GM10266 (cell line): ENCODE measurements around the gene ZNF438.

Experiments used
- DNase-seq: peaks from one replicate; pipeline ENCODE4 v3.0.0; 2012; ENCODE audit errors: extremely low spot score
- TF ChIP-seq, protein P1 (sequence below): IDR thresholded peaks from 2 replicates; pipeline ENCODE4 v1.5.1; 2012; ENCODE audit warnings: mild to moderate bottlenecking, low read depth; ENCODE audit not compliant: control insufficient read depth, insufficient read depth; ENCODE audit errors: missing control alignments

ZNF438 gene

DNA sequence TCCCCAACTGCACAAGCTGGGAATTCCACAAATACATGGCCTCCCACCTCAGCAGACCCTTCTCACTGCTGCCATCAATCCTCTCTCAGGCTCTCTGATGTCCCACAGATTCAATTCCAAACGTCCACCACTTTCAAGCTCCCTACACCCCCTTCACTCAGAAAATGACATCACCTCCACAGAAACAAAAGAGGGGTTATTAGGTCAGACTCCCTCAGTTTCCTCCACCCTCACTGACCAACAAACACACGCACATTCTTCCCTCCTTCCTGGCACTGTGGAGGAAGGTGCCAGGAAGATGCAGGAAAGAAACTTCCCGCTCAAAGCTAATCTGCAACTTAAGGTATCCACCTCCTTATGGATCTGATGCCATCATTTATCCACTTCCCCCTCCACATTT is 18.3 kb downstream of the ZNF438 start:
- TF ChIP-seq, protein P1, sequence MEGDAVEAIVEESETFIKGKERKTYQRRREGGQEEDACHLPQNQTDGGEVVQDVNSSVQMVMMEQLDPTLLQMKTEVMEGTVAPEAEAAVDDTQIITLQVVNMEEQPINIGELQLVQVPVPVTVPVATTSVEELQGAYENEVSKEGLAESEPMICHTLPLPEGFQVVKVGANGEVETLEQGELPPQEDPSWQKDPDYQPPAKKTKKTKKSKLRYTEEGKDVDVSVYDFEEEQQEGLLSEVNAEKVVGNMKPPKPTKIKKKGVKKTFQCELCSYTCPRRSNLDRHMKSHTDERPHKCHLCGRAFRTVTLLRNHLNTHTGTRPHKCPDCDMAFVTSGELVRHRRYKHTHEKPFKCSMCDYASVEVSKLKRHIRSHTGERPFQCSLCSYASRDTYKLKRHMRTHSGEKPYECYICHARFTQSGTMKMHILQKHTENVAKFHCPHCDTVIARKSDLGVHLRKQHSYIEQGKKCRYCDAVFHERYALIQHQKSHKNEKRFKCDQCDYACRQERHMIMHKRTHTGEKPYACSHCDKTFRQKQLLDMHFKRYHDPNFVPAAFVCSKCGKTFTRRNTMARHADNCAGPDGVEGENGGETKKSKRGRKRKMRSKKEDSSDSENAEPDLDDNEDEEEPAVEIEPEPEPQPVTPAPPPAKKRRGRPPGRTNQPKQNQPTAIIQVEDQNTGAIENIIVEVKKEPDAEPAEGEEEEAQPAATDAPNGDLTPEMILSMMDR: no peak
- no peak for DNase-seq

DNA sequence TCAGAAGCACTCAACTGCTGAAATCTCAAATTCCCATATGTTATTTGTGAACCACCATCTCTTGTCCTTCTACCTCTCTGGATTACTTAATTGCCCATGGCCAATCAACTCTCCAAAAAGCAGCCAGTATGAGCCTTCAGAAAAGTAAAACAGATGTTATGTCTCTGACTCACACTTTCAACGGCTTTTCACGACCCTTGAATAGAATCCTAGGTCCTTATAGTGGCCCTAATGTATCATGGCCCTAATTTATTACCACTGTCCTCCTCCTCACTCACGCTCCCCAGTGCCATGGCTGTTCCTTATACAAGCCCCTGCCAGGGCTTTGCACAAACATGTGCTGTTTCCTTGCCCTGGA is 20.0 kb downstream of the ZNF438 start:
- DNase-seq: no peak
- TF ChIP-seq, protein P1: no peak

DNA sequence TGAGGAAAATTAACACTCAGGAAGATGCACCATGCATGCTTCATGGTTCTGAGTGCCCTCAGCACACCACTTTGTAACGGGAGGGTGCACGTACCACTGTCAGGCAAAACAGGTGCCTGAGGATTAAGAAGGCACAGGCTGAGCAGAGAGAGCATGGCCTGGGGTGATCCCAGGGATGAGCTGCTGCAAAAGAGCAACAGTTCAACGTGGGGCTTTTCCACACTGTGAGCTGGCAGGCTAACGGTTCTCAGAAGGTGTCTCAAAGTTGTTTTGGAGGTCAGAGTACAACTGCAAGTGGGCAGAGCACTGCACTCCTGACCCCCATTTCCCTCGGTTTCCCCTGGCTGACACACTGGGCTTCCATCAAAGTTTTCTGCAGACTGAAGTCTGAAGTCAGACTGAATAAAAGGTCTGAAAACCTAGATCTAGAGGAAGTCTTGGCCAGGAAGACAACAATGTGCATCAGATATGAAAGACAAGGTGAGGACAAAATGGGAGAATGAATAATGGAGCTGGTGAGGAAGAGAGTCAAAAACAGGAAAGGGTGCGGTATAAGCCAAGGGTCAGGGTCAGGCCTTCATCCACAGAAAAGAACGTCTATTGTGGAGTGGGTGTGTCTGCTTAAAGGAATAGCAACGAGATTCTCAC is 20.5 kb downstream of the ZNF438 start:
- DNase-seq: no peak
- TF ChIP-seq, protein P1: no peak

DNA sequence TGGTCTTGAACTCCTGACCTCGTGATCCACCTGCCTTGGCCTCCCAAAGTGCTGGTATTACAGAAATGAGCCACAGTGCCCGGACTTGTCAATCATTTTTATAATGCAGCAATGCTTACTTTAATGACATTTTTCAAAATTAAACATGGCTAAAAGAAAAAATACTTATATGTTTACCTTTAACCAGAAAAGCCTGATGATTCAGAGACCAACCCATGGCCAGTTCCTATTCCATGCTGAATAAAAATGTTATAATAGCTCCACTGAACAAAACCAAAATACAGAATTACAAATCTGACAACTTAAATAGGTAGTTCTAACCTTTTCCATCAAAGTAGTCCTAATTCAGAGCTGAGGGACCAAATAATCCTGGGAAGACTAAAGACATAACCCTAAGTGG is 21.6 kb downstream of the ZNF438 start:
- DNase-seq: no peak
- TF ChIP-seq, protein P1: no peak

DNA sequence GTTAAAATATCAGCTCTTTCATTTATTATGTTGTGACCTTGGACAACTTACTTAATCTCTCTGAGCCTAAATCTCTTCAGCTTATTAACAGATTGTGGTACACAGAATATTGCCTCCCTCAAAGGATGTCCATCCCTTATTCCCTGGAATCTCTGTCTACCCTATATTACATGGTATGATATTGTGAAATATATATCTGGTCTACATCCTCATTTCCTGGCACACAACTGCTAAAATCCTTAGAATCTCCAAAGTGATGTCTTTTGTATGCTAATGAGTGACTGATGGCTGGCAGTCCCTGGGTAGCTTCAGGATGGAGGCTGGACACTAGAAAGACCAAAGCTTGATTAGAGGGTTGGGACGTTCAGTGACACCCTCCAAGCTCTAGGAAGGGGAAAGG is 25.8 kb downstream of the ZNF438 start:
- DNase-seq: no peak

DNA sequence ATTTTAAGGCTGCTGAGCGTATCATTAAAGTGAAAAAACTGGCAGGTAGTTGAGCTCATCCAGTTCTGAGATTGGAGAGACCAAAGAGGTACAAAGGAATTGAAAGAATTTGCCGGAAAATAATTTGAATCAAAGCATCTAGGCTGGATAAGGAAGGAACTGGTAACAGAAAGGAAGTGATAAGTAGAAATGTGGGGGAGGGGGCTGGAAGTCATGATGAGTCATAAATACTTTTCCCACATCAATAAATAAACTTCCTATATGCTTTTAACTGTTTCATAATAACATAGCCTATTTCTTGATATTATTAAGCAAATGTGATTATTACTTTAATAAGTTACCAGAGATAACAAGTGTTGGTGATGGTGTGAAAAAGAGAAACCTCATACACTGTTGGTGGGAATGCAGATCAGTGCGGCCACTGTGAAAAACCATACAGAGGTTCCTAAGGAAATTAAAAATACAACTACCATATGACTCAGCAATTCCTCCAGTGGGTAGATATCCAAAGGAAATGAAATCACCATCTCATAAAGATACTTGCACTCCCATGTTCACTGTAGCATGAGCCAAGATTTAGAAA is 27.0 kb downstream of the ZNF438 start:
- TF ChIP-seq, protein P1: no peak
- DNase-seq: no peak

More for the DNA sequence above, 25.8 kb downstream of the ZNF438 start:
- TF ChIP-seq, protein P1: no peak

DNA sequence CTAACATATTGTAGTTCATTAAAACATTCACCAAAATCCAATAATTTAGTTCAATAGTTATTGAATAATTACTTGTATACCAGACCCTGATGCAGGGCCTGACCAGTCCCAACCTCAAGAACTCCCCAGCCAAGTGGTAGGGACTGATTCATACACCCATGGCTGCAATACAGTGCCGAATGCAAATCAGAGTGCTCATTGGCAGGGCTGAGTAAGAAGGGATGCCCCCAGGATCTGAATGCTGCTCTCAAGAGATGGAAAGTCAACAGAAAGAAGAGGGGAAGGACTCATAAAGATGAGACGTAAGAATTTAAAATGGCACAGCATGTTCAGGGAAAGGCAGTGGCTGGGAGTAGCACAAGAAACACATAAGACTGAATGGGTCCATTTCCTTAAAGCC is 29.9 kb downstream of the ZNF438 start:
- TF ChIP-seq, protein P1: no peak
- DNase-seq: no peak
